ENCODE results near the gene PNMA1.
"Not testable (repeated sequence)": the region's sequence is repeated elsewhere in the genome, so short reads cannot be mapped to it uniquely, and the experiment has no call there.

The PNMA1 gene

GRCh38 chr14:73710737-73711136 lies 3.4 kb downstream of the PNMA1 start:
- no peak for TF ChIP-seq CTCF (conservative IDR thresholded peaks at IDR 0.05)
- peak overlapping the region; percentile 92 for H3K27ac ChIP-seq

- H3K27ac ChIP-seq: no peak overlapping the region
- TF ChIP-seq CTCF (conservative IDR thresholded peaks at IDR 0.05): no peak
Measured at GRCh38 chr14:73709904-73710469, 4.2 kb downstream of the PNMA1 start.

- H3K27ac ChIP-seq: not testable (repeated sequence)
Measured at GRCh38 chr14:73708076-73708475, 6.1 kb downstream of the PNMA1 start.

- TF ChIP-seq CTCF (conservative IDR thresholded peaks at IDR 0.05): no peak
- H3K27ac ChIP-seq: peak overlapping the region; percentile 37
Measured at GRCh38 chr14:73700325-73700724, 13.9 kb downstream of the PNMA1 start.

DNA sequence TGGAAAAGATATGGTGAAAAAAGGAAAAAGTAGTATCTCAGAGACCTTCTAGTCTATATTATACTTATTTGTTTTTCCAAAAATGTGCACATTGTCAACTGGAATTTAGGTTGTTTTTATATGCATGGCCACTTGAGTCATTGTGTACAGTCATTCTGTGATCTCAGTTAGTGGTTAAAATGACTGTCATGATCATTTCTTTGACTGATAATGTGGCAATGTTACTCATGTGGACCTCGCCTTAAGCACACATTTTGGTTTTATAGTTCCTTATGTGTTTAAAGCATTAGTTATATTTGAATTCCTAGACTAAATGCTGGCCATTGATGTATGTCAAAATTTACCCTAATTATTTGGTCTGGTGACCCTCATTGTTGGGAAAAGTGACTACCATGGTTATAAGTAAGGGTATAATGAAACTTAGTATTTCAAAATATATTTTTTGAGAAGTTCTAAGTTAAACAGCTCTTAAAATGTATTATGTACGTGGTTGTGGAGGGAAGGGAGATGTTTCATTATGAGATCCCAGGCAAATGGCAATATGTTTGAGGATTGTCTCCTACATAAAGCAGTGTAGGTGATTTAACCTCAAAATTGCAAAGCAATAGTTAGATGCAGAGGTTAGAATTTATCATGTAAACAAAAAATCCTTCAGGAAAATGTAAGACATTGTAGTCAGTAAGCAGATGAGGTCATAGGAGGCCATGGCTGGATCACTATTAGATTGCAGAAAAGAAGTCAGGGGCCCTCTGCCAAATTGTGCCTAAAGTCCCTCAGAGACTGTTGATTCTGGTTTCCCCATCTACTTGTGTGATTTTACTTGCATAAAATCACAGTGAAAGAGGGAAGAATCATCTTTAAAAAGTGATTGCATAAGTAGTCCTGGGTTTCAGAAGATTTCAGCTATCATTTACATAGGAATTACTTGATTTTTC lies 17.5 kb downstream of the PNMA1 start:
- H3K27ac ChIP-seq: no peak overlapping the region
- TF ChIP-seq CTCF (conservative IDR thresholded peaks at IDR 0.05): no peak

- TF ChIP-seq CTCF (conservative IDR thresholded peaks at IDR 0.05): no peak
- H3K27ac ChIP-seq: no peak overlapping the region
Measured at GRCh38 chr14:73695997-73696396, 18.2 kb downstream of the PNMA1 start.

- no peak for TF ChIP-seq CTCF (conservative IDR thresholded peaks at IDR 0.05)
- no peak overlapping the region for H3K27ac ChIP-seq
Measured at GRCh38 chr14:73695082-73695481, 19.1 kb downstream of the PNMA1 start.

DNA sequence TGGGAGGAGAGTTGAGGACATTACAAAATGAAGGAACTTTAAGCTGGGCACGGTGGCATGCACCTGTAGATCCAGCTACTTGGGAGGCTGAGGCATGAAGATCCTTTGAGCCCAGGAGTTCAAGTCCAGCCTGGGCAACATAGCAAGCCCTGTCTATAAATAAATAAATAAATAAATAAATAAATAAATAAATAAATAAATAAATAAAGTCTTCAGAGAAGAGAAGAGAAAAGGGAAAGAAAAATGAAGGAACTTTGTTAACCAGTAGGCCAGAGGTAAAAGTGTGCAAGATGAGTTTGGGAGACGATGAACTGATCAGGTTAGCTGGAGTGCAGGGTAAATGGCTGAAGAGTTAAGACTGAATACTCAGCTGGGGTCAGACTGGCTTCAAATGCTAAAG lies 20.1 kb downstream of the PNMA1 start:
- TF ChIP-seq CTCF (conservative IDR thresholded peaks at IDR 0.05): no peak
- no peak overlapping the region for H3K27ac ChIP-seq

Data from VCaP (cell line).